ENCODE results near the gene TRIM16.

Gene TRIM16

DNA sequence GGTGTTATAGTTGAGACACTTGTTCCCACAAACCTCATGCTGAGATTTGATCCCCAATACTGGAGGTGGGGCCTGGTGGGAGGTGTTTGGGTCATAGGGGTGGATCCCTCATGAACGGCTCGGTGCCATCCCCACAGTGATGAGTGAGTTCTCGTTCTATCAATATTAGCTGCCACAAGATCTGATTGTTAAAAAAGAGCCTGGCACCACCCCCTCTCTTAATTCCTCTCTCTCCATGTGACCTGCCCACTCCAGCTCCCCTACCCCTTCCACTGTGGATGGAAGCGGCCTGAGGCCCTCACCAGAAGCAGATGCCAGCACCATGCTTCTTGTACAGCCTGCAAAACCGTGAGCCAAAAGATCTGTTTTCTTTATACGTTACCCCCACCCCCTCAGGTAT, 31.2 kb downstream of the TRIM16 start:
- H3K27me3 ChIP-seq (ENCODE audit: low read length), result no peaks in the 10 kb centered on the region
- H3K9ac ChIP-seq (ENCODE audit: low read length), result no peak overlapping the region
- no peaks in the 10 kb centered on the region for H3K36me3 ChIP-seq (ENCODE audit: low read length)
- no peaks in the 10 kb centered on the region for H3F3A ChIP-seq (ENCODE audit: insufficient read depth)
- H3K4me3 ChIP-seq (ENCODE audit: insufficient read depth, low read length, poor library complexity, severe bottlenecking), result no peak overlapping the region
- no peaks in the 10 kb centered on the region for H3K9me2 ChIP-seq (replicated peaks; ENCODE audit: insufficient read depth, low read length)
- no peak overlapping the region for H3K4me2 ChIP-seq (ENCODE audit: low read depth, low read length, poor library complexity, severe bottlenecking)
- TF ChIP-seq CTCF (IDR thresholded peaks at IDR 0.05; ENCODE audit: insufficient read depth, low read length, poor library complexity, severe bottlenecking) (no peak), EZH2phosphoT487 (conservative IDR thresholded peaks at IDR 0.05; ENCODE audit: low read length) (no peak)
- no peak overlapping the region for H2AFZ ChIP-seq (ENCODE audit: low read depth, low read length, severe bottlenecking)
- H3K9me3 ChIP-seq (ENCODE audit: insufficient read depth, low read length), result no peaks in the 10 kb centered on the region
- no peaks in the 10 kb centered on the region for H3K79me2 ChIP-seq (ENCODE audit: insufficient read depth, low read length)
- H4K20me1 ChIP-seq (ENCODE audit: low read depth, low read length), result no peaks in the 10 kb centered on the region
- H3K27ac ChIP-seq (ENCODE audit: low read depth, low read length), result no peak overlapping the region

GRCh38 chr17:15651583-15652110, 32.5 kb downstream of the TRIM16 start:
- no peak for TF ChIP-seq EZH2phosphoT487 (conservative IDR thresholded peaks at IDR 0.05; ENCODE audit: low read length)
- no peak for TF ChIP-seq CTCF (IDR thresholded peaks at IDR 0.05; ENCODE audit: insufficient read depth, low read length, poor library complexity, severe bottlenecking)
- no peaks in the 10 kb centered on the region for H4K20me1 ChIP-seq (ENCODE audit: low read depth, low read length)
- H2AFZ ChIP-seq (ENCODE audit: low read depth, low read length, severe bottlenecking), result no peak overlapping the region
- no peak overlapping the region for H3K4me3 ChIP-seq (ENCODE audit: insufficient read depth, low read length, poor library complexity, severe bottlenecking)
- no peak overlapping the region for H3K9ac ChIP-seq (ENCODE audit: low read length)
- no peaks in the 10 kb centered on the region for H3K36me3 ChIP-seq (ENCODE audit: low read length)
- H3K4me2 ChIP-seq (ENCODE audit: low read depth, low read length, poor library complexity, severe bottlenecking), result no peak overlapping the region
- H3K79me2 ChIP-seq (ENCODE audit: insufficient read depth, low read length), result no peaks in the 10 kb centered on the region
- no peaks in the 10 kb centered on the region for H3K9me2 ChIP-seq (replicated peaks; ENCODE audit: insufficient read depth, low read length)
- no peaks in the 10 kb centered on the region for H3K9me3 ChIP-seq (ENCODE audit: insufficient read depth, low read length)
- H3F3A ChIP-seq (ENCODE audit: insufficient read depth), result no peaks in the 10 kb centered on the region
- H3K27ac ChIP-seq (ENCODE audit: low read depth, low read length), result no peak overlapping the region
- no peaks in the 10 kb centered on the region for H3K27me3 ChIP-seq (ENCODE audit: low read length)

GRCh38 chr17:15650741-15651582, 33.1 kb downstream of the TRIM16 start:
- no peak overlapping the region for H3K4me3 ChIP-seq (ENCODE audit: insufficient read depth, low read length, poor library complexity, severe bottlenecking)
- H4K20me1 ChIP-seq (ENCODE audit: low read depth, low read length), result no peaks in the 10 kb centered on the region
- no peaks in the 10 kb centered on the region for H3K27me3 ChIP-seq (ENCODE audit: low read length)
- no peaks in the 10 kb centered on the region for H3F3A ChIP-seq (ENCODE audit: insufficient read depth)
- no peaks in the 10 kb centered on the region for H3K36me3 ChIP-seq (ENCODE audit: low read length)
- no peak overlapping the region for H2AFZ ChIP-seq (ENCODE audit: low read depth, low read length, severe bottlenecking)
- H3K9me3 ChIP-seq (ENCODE audit: insufficient read depth, low read length), result no peaks in the 10 kb centered on the region
- no peak overlapping the region for H3K9ac ChIP-seq (ENCODE audit: low read length)
- no peaks in the 10 kb centered on the region for H3K79me2 ChIP-seq (ENCODE audit: insufficient read depth, low read length)
- no peak overlapping the region for H3K4me2 ChIP-seq (ENCODE audit: low read depth, low read length, poor library complexity, severe bottlenecking)
- no peak overlapping the region for H3K27ac ChIP-seq (ENCODE audit: low read depth, low read length)
- no peaks in the 10 kb centered on the region for H3K9me2 ChIP-seq (replicated peaks; ENCODE audit: insufficient read depth, low read length)
- TF ChIP-seq CTCF (IDR thresholded peaks at IDR 0.05; ENCODE audit: insufficient read depth, low read length, poor library complexity, severe bottlenecking) (no peak), EZH2phosphoT487 (conservative IDR thresholded peaks at IDR 0.05; ENCODE audit: low read length) (no peak)

Measured in SU-DHL-6 (cell line).